ENCODE data around the gene GPR31. TPM values are rescaled to one million over a fixed set of nuclear protein-coding genes. Genes with fewer than 3 reads are reported as not detected.
A peak's percentile ranks its signal among the peaks of the same experiment; 100 is the strongest.
"Not testable (repeated sequence)": the region's sequence is repeated elsewhere in the genome, so short reads cannot be mapped to it uniquely, and the experiment has no call there.

GPR31 gene
- total RNA-seq, 1 donor from 2014 or later: not detected

GRCh38 chr6:167187275-167187674 lies 29.5 kb upstream of the GPR31 start:
- H3K27me3 Mint-ChIP-seq; H3K4me1 Mint-ChIP-seq (ENCODE audit: unreplicated experiment); DNase-seq (ENCODE audit: extremely low spot score, unreplicated experiment); H3K9me3 Mint-ChIP-seq; H3K27ac Mint-ChIP-seq; H3K4me3 Mint-ChIP-seq; H3K36me3 Mint-ChIP-seq: not testable (repeated sequence)

GRCh38 chr6:167185101-167185500 lies 27.3 kb upstream of the GPR31 start:
- H3K36me3 Mint-ChIP-seq; H3K4me1 Mint-ChIP-seq (ENCODE audit: unreplicated experiment); H3K4me3 Mint-ChIP-seq; DNase-seq (ENCODE audit: extremely low spot score, unreplicated experiment); H3K9me3 Mint-ChIP-seq; H3K27ac Mint-ChIP-seq; H3K27me3 Mint-ChIP-seq: not testable (repeated sequence)

- not testable (repeated sequence) for H3K9me3 Mint-ChIP-seq, H3K27ac Mint-ChIP-seq
- peak; percentile 58 for TF ChIP-seq CTCF (conservative IDR thresholded peaks at IDR 0.05)
Measured at GRCh38 chr6:167182913-167183314, 25.1 kb upstream of the GPR31 start.

GRCh38 chr6:167181351-167181750 lies 23.6 kb upstream of the GPR31 start:
- not testable (repeated sequence) for H3K9me3 Mint-ChIP-seq; DNase-seq (ENCODE audit: extremely low spot score, unreplicated experiment); H3K4me1 Mint-ChIP-seq (ENCODE audit: unreplicated experiment); H3K4me3 Mint-ChIP-seq; H3K27ac Mint-ChIP-seq; H3K36me3 Mint-ChIP-seq
- H3K27me3 Mint-ChIP-seq: peaks cover 16% of the 10 kb centered on the region

More at GRCh38 chr6:167182913-167183314, 25.1 kb upstream of the GPR31 start:
- not testable (repeated sequence) for H3K4me3 Mint-ChIP-seq; H3K4me1 Mint-ChIP-seq (ENCODE audit: unreplicated experiment); DNase-seq (ENCODE audit: extremely low spot score, unreplicated experiment); H3K27me3 Mint-ChIP-seq; H3K36me3 Mint-ChIP-seq

- H3K36me3 Mint-ChIP-seq; H3K4me3 Mint-ChIP-seq; DNase-seq (ENCODE audit: extremely low spot score, unreplicated experiment); H3K27ac Mint-ChIP-seq; H3K4me1 Mint-ChIP-seq (ENCODE audit: unreplicated experiment); H3K9me3 Mint-ChIP-seq: not testable (repeated sequence)
- peaks cover 16% of the 10 kb centered on the region for H3K27me3 Mint-ChIP-seq
Measured at GRCh38 chr6:167180086-167180485, 22.3 kb upstream of the GPR31 start.

GRCh38 chr6:167178896-167179655 lies 21.3 kb upstream of the GPR31 start:
- H3K27ac Mint-ChIP-seq; H3K4me1 Mint-ChIP-seq (ENCODE audit: unreplicated experiment); H3K36me3 Mint-ChIP-seq; H3K9me3 Mint-ChIP-seq; H3K4me3 Mint-ChIP-seq; DNase-seq (ENCODE audit: extremely low spot score, unreplicated experiment): not testable (repeated sequence)
- H3K27me3 Mint-ChIP-seq: peaks cover 13% of the 10 kb centered on the region

- H3K4me3 Mint-ChIP-seq; H3K9me3 Mint-ChIP-seq; DNase-seq (ENCODE audit: extremely low spot score, unreplicated experiment); H3K27ac Mint-ChIP-seq; H3K36me3 Mint-ChIP-seq; H3K4me1 Mint-ChIP-seq (ENCODE audit: unreplicated experiment): not testable (repeated sequence)
- H3K27me3 Mint-ChIP-seq: peaks cover 16% of the 10 kb centered on the region
Measured at GRCh38 chr6:167177271-167177670, 19.5 kb upstream of the GPR31 start.

- not testable (repeated sequence) for DNase-seq (ENCODE audit: extremely low spot score, unreplicated experiment); H3K36me3 Mint-ChIP-seq; H3K4me3 Mint-ChIP-seq; H3K4me1 Mint-ChIP-seq (ENCODE audit: unreplicated experiment); H3K9me3 Mint-ChIP-seq; H3K27ac Mint-ChIP-seq
- peaks cover 29% of the 10 kb centered on the region for H3K27me3 Mint-ChIP-seq
Measured at GRCh38 chr6:167172011-167172410, 14.2 kb upstream of the GPR31 start.

- not testable (repeated sequence) for H3K27ac Mint-ChIP-seq; DNase-seq (ENCODE audit: extremely low spot score, unreplicated experiment); H3K9me3 Mint-ChIP-seq; H3K4me1 Mint-ChIP-seq (ENCODE audit: unreplicated experiment); H3K4me3 Mint-ChIP-seq; H3K36me3 Mint-ChIP-seq
- H3K27me3 Mint-ChIP-seq: peaks cover 33% of the 10 kb centered on the region
Measured at GRCh38 chr6:167171300-167171699, 13.5 kb upstream of the GPR31 start.

GRCh38 chr6:167169867-167170266 lies 12.1 kb upstream of the GPR31 start:
- H3K4me1 Mint-ChIP-seq (ENCODE audit: unreplicated experiment); DNase-seq (ENCODE audit: extremely low spot score, unreplicated experiment); H3K36me3 Mint-ChIP-seq; H3K4me3 Mint-ChIP-seq; H3K9me3 Mint-ChIP-seq: not testable (repeated sequence)
- peaks cover 47% of the 10 kb centered on the region for H3K27me3 Mint-ChIP-seq
- H3K27ac Mint-ChIP-seq: peak overlapping the region; percentile 14

- DNase-seq (ENCODE audit: extremely low spot score, unreplicated experiment); H3K4me1 Mint-ChIP-seq (ENCODE audit: unreplicated experiment); H3K9me3 Mint-ChIP-seq; H3K4me3 Mint-ChIP-seq; H3K36me3 Mint-ChIP-seq; H3K27ac Mint-ChIP-seq: not testable (repeated sequence)
- peaks cover 57% of the 10 kb centered on the region for H3K27me3 Mint-ChIP-seq
Measured at GRCh38 chr6:167168296-167168695, 10.5 kb upstream of the GPR31 start.

GRCh38 chr6:167167699-167168098 lies 9.9 kb upstream of the GPR31 start:
- not testable (repeated sequence) for H3K36me3 Mint-ChIP-seq, H3K9me3 Mint-ChIP-seq
- H3K27me3 Mint-ChIP-seq: peaks cover 60% of the 10 kb centered on the region

More at GRCh38 chr6:167167699-167168098, 9.9 kb upstream of the GPR31 start:
- DNase-seq (ENCODE audit: extremely low spot score, unreplicated experiment); H3K27ac Mint-ChIP-seq; H3K4me1 Mint-ChIP-seq (ENCODE audit: unreplicated experiment); H3K4me3 Mint-ChIP-seq: not testable (repeated sequence)

Data from type B pancreatic cell (in vitro differentiated cells).